Measurements from ENCODE around the gene COL16A1. TPM values are rescaled to one million over a fixed set of nuclear protein-coding genes. Genes with fewer than 3 reads are reported as not detected.

The COL16A1 gene
- polyA plus RNA-seq, 3 donors, result 0.13 TPM; not detected in 2

DNA sequence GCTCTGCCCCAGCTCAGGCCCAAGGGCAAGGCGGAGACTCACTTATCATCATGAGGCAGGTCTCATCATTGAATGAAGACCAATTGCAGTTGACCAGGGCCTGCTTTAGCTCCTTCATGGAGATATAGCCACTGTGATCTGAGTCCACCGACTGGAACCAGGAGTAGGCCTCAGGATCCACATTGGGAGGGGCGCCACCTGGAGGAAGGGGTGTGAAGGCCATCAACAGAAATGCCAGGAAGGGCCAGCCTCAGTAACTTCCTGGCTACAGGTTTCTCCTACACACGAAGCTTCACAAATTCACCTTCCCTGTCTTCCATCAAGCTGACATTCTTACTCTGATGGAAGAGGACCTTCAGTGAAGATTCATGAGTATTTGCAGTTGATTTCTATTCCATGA is 70.7 kb downstream of the COL16A1 start:
- H3K27ac Mint-ChIP-seq, result peak overlapping the region in 2 of 7 donors; percentile 26 to 30
- peaks cover 35% of the 10 kb centered on the region for H3K79me2 ChIP-seq (ENCODE audit: insufficient read depth, low read length)
- no peaks in the 10 kb centered on the region for H3K9me3 ChIP-seq (replicated peaks in 1 of 2; ENCODE audit: control insufficient read depth in 1 of 2, insufficient read depth in 1 of 2, low read length in 2 of 2)
- peaks cover 74 to 86% of the 10 kb centered on the region in 2 donors for H3K36me3 Mint-ChIP-seq
- no peaks in the 10 kb centered on the region for H3K9me3 Mint-ChIP-seq
- H3K27me3 Mint-ChIP-seq (ENCODE audit: low read depth in 3 of 3), result no peaks in the 10 kb centered on the region
- peaks cover 65 to 75% of the 10 kb centered on the region in 2 donors for H3K36me3 ChIP-seq (replicated peaks in 1 of 2; ENCODE audit: control insufficient read depth in 1 of 2, insufficient read depth in 2 of 2, low read length in 2 of 2)
- peak in 2 of 3 donors; percentile 21 to 27 for DNase-seq
- TF ChIP-seq, protein P1, sequence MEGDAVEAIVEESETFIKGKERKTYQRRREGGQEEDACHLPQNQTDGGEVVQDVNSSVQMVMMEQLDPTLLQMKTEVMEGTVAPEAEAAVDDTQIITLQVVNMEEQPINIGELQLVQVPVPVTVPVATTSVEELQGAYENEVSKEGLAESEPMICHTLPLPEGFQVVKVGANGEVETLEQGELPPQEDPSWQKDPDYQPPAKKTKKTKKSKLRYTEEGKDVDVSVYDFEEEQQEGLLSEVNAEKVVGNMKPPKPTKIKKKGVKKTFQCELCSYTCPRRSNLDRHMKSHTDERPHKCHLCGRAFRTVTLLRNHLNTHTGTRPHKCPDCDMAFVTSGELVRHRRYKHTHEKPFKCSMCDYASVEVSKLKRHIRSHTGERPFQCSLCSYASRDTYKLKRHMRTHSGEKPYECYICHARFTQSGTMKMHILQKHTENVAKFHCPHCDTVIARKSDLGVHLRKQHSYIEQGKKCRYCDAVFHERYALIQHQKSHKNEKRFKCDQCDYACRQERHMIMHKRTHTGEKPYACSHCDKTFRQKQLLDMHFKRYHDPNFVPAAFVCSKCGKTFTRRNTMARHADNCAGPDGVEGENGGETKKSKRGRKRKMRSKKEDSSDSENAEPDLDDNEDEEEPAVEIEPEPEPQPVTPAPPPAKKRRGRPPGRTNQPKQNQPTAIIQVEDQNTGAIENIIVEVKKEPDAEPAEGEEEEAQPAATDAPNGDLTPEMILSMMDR (IDR thresholded peaks at IDR 0.05), result peak; percentile 43
- H3K4me3 Mint-ChIP-seq, result no peak overlapping the region
- no peak overlapping the region for H3K4me3 ChIP-seq (replicated peaks in 1 of 3; ENCODE audit: low read depth in 2 of 3, low read length in 3 of 3)
- peaks cover 27% of the 10 kb centered on the region for H4K20me1 ChIP-seq (ENCODE audit: insufficient read depth, low read length)
- WGBS (ENCODE audit: insufficient coverage), result 95% methylated on average over 3 of the region's 4 CpGs
- H2AFZ ChIP-seq (ENCODE audit: insufficient read depth, low read depth, low read length, poor library complexity, severe bottlenecking), result no peak overlapping the region
- H3K27ac ChIP-seq (ENCODE audit: low read depth in 1 of 2, low read length in 2 of 2), result no peak overlapping the region
- H3K9ac ChIP-seq (ENCODE audit: insufficient read depth, low read length, poor library complexity, severe bottlenecking), result no peak overlapping the region
- H3K4me2 ChIP-seq (replicated peaks; ENCODE audit: extremely low read depth, low read length, poor library complexity, severe bottlenecking), result no peak overlapping the region
- H3K27me3 ChIP-seq (ENCODE audit: control insufficient read depth in 2 of 2, insufficient read depth in 2 of 2, low read length in 2 of 2), result no peaks in the 10 kb centered on the region
- peaks cover 4% of the 10 kb centered on the region for H3K4me1 Mint-ChIP-seq
- H3K4me1 ChIP-seq (ENCODE audit: control insufficient read depth in 1 of 2, insufficient read depth in 2 of 2, low read length in 2 of 2), result peaks cover 0 to under 1% of the 10 kb centered on the region in 2 donors
- intact Hi-C loops (cut with micrococcal nuclease), result loop anchor here in 1 of 2 donors (5.0 kb wide), 1 partner anchor 66 kb away; no protein-coding TSS in a partner anchor

- no peak overlapping the region for H3K27ac ChIP-seq (ENCODE audit: low read depth in 1 of 2, low read length in 2 of 2)
- H3K27me3 ChIP-seq (ENCODE audit: control insufficient read depth in 2 of 2, insufficient read depth in 2 of 2, low read length in 2 of 2), result no peaks in the 10 kb centered on the region
- no peak overlapping the region for H3K4me3 Mint-ChIP-seq
- H3K36me3 ChIP-seq (replicated peaks in 1 of 2; ENCODE audit: control insufficient read depth in 1 of 2, insufficient read depth in 2 of 2, low read length in 2 of 2), result peaks cover 68 to 80% of the 10 kb centered on the region in 2 donors
- TF ChIP-seq, protein P1 (IDR thresholded peaks at IDR 0.05), result no peak
- H3K27me3 Mint-ChIP-seq (ENCODE audit: low read depth in 3 of 3), result peaks cover 0 to 2% (median 0%) of the 10 kb centered on the region in 3 donors
- H4K20me1 ChIP-seq (ENCODE audit: insufficient read depth, low read length), result peaks cover 27% of the 10 kb centered on the region
- no peaks in the 10 kb centered on the region for H3K4me1 ChIP-seq (ENCODE audit: control insufficient read depth in 1 of 2, insufficient read depth in 2 of 2, low read length in 2 of 2)
- H3K79me2 ChIP-seq (ENCODE audit: insufficient read depth, low read length), result peaks cover 30% of the 10 kb centered on the region
- no peak for DNase-seq
- H3K9ac ChIP-seq (ENCODE audit: insufficient read depth, low read length, poor library complexity, severe bottlenecking), result no peak overlapping the region
- no peaks in the 10 kb centered on the region for H3K9me3 Mint-ChIP-seq
- intact Hi-C loops (cut with micrococcal nuclease), result loop anchor here in 1 of 2 donors (5.0 kb wide), 1 partner anchor 65 kb away; no protein-coding TSS in a partner anchor
- WGBS (ENCODE audit: insufficient coverage), result 100% methylated on average over 2 of the region's 3 CpGs
- no peak overlapping the region for H2AFZ ChIP-seq (ENCODE audit: insufficient read depth, low read depth, low read length, poor library complexity, severe bottlenecking)
- peaks cover 74 to 87% of the 10 kb centered on the region in 2 donors for H3K36me3 Mint-ChIP-seq
- peak overlapping the region in 2 of 7 donors; percentile 26 to 58 for H3K27ac Mint-ChIP-seq
- no peaks in the 10 kb centered on the region for H3K9me3 ChIP-seq (replicated peaks in 1 of 2; ENCODE audit: control insufficient read depth in 1 of 2, insufficient read depth in 1 of 2, low read length in 2 of 2)
- no peak overlapping the region for H3K4me2 ChIP-seq (replicated peaks; ENCODE audit: extremely low read depth, low read length, poor library complexity, severe bottlenecking)
- H3K4me3 ChIP-seq (replicated peaks in 1 of 3; ENCODE audit: low read depth in 2 of 3, low read length in 3 of 3), result no peak overlapping the region
- peaks cover under 1% of the 10 kb centered on the region for H3K4me1 Mint-ChIP-seq
These were observed 71.2 kb downstream of the COL16A1 start for GRCh38 chr1:31632649-31633048.

Measured in CD14-positive monocyte (primary cell).